H1 (cell line): Measurements from ENCODE around the gene SBSN. TPM values are rescaled to one million over a fixed set of nuclear protein-coding genes. Genes with fewer than 3 reads are reported as not detected.
A peak's percentile ranks its signal among the peaks of the same experiment; 100 is the strongest.

Experiments used
- CTCF ChIA-PET: fragments of 300-600 bp; sonication (Branson Sonifier 250); formaldehyde crosslinking; loops from one replicate; lab custom pipeline; 2021; ENCODE audit not compliant: partially characterized antibody; lab: Charles Lee
- POLR2A ChIA-PET: fragments of 300-600 bp; sonication (Branson Sonifier 250); formaldehyde crosslinking; loops from one replicate; lab custom pipeline; 2021; ENCODE audit warnings: inconsistent platforms; ENCODE audit not compliant: partially characterized antibody; lab: Charles Lee
- DNase-seq, 2 experiments: peaks; one replicate each; pipeline versions ENCODE4 v3.0.0 to v3.0.0-alpha.2; 2010 to 2022; ENCODE audit warnings: low spot score in 2 of 2, low read depth in 1 of 2, mixed read lengths in 1 of 2
- FAIRE-seq: peaks from 2 replicates; lab custom pipeline; 2011; peaks lifted over from hg19 to GRCh38; lab: Jason Lieb, UNC
- H2AFZ ChIP-seq: 2 replicates; pipeline ENCODE4 v1.8.1; 2012; ENCODE audit warnings: low read length, inconsistent platforms
- H2AK5ac ChIP-seq: 2 replicates; pipeline ENCODE4 v1.6.1; 2013; ENCODE audit warnings: low read depth, low read length
- H2BK120ac ChIP-seq: replicated peaks from 2 replicates; pipeline ENCODE3; 2013; ENCODE audit warnings: low read depth, low read length, inconsistent platforms
- H2BK12ac ChIP-seq: 2 replicates; pipeline ENCODE4 v1.6.1; 2013; ENCODE audit warnings: low read depth, low read length
- H2BK15ac ChIP-seq: 2 replicates; pipeline ENCODE4 v1.6.1; 2013; ENCODE audit warnings: low read length
- H2BK20ac ChIP-seq: 2 replicates; pipeline ENCODE4 v1.6.1; 2013; ENCODE audit warnings: low read length
- H2BK5ac ChIP-seq: 2 replicates; pipeline ENCODE4 v1.6.1; 2013; ENCODE audit warnings: low read depth, low read length
- H3K14ac ChIP-seq: 2 replicates; pipeline ENCODE4 v1.6.1; 2013; ENCODE audit warnings: inconsistent platforms; ENCODE audit not compliant: insufficient read length
- H3K18ac ChIP-seq: 2 replicates; pipeline ENCODE4 v1.6.1; 2013; ENCODE audit warnings: low read length; ENCODE audit errors: extremely low read depth
- H3K23ac ChIP-seq: 2 replicates; pipeline ENCODE4 v1.6.1; 2013; ENCODE audit warnings: inconsistent platforms; ENCODE audit not compliant: insufficient read length
- H3K23me2 ChIP-seq: 2 replicates; pipeline ENCODE4 v1.6.1; 2013; ENCODE audit warnings: low read depth, low read length
- H3K27ac ChIP-seq: 2 replicates; pipeline ENCODE4 v1.6.1; 2011; ENCODE audit warnings: low read depth, low read length, inconsistent platforms
- H3K27me3 ChIP-seq, 4 experiments: replicated peaks in 1 of 4; 1 replicate in 1 of 4; 2 replicates in 3 of 4; pipeline versions ENCODE4 v1.6.1 to v1.8.1; 2011 to 2013; ENCODE audit warnings: low read length in 3 of 4, mild to moderate bottlenecking in 3 of 4, inconsistent platforms in 2 of 4, mixed read lengths in 2 of 4, moderate library complexity in 1 of 4; ENCODE audit not compliant: control insufficient read depth in 3 of 4, insufficient read depth in 3 of 4; ENCODE audit errors: extremely low read depth in 1 of 4
- H3K36me3 ChIP-seq, 4 experiments: 2 replicates each; pipeline versions ENCODE4 v1.6.1 to v1.8.1; 2011 to 2013; ENCODE audit warnings: mild to moderate bottlenecking in 4 of 4, low read length in 3 of 4, moderate library complexity in 2 of 4, control low read depth in 1 of 4, inconsistent platforms in 1 of 4; ENCODE audit not compliant: insufficient read depth in 4 of 4, control insufficient read depth in 2 of 4
- H3K4ac ChIP-seq: replicated peaks from 2 replicates; pipeline ENCODE3; 2013; ENCODE audit warnings: low read length, low read depth, mixed read lengths, inconsistent platforms; ENCODE audit not compliant: insufficient read length
- H3K4me1 ChIP-seq, 4 experiments: replicated peaks in 1 of 4; 1 replicate in 1 of 4; 2 replicates in 3 of 4; pipeline versions ENCODE4 v1.6.1 to v1.8.1; 2011 to 2013; ENCODE audit warnings: low read length in 3 of 4, inconsistent platforms in 2 of 4, mixed read lengths in 1 of 4; ENCODE audit not compliant: insufficient read depth in 4 of 4, control insufficient read depth in 3 of 4
- H3K4me2 ChIP-seq, 2 experiments: 2 replicates each; pipeline versions ENCODE4 v1.6.1 to v1.8.1; 2011 to 2013; ENCODE audit warnings: low read depth in 2 of 2, low read length in 2 of 2, control low read depth in 1 of 2, inconsistent platforms in 1 of 2, mild to moderate bottlenecking in 1 of 2; ENCODE audit not compliant: insufficient read depth in 1 of 2
- H3K4me3 ChIP-seq, 4 experiments: fragments of 200-600, 300-600 bp in 1 of 4; sonication (generic), shearing (Covaris generic), sonication (Bioruptor Twin) in 1 of 4; 2 replicates each; pipeline versions ENCODE4 v1.5.1 to v1.8.1; 2011 to 2016; ENCODE audit warnings: low read length in 4 of 4, low read depth in 3 of 4, control low read depth in 2 of 4, inconsistent platforms in 2 of 4, mild to moderate bottlenecking in 2 of 4, mixed read lengths in 1 of 4, moderate library complexity in 1 of 4; ENCODE audit not compliant: insufficient read depth in 2 of 4; ENCODE audit errors: extremely low read depth in 1 of 4
- H3K56ac ChIP-seq: replicated peaks from 2 replicates; pipeline ENCODE3; 2013; ENCODE audit warnings: low read depth, mild to moderate bottlenecking, mixed read lengths, low read length, inconsistent platforms; ENCODE audit not compliant: insufficient read length
- H3K79me1 ChIP-seq: 2 replicates; pipeline ENCODE4 v1.6.1; 2013; ENCODE audit warnings: low read depth, low read length, control low read depth
- H3K79me2 ChIP-seq, 2 experiments: 2 replicates each; pipeline versions ENCODE4 v1.6.1 to v1.8.1; 2012 to 2013; ENCODE audit warnings: low read length in 2 of 2, mild to moderate bottlenecking in 2 of 2, inconsistent platforms in 1 of 2; ENCODE audit not compliant: insufficient read depth in 2 of 2, control insufficient read depth in 1 of 2
- H3K9ac ChIP-seq, 4 experiments: replicated peaks in 1 of 4; 1 replicate in 1 of 4; 2 replicates in 3 of 4; pipeline versions ENCODE4 v1.6.1 to v1.8.1; 2011 to 2013; ENCODE audit warnings: low read depth in 3 of 4, low read length in 3 of 4, control low read depth in 2 of 4, mild to moderate bottlenecking in 2 of 4, moderate library complexity in 2 of 4, inconsistent platforms in 1 of 4; ENCODE audit errors: extremely low read depth in 1 of 4
- H3K9me3 ChIP-seq, 2 experiments: 2 replicates each; pipeline versions ENCODE4 v1.6.1 to v1.8.1; 2012 to 2013; ENCODE audit warnings: mild to moderate bottlenecking in 2 of 2, moderate library complexity in 2 of 2, control low read depth in 1 of 2, inconsistent platforms in 1 of 2, low read depth in 1 of 2, low read length in 1 of 2, mixed read lengths in 1 of 2; ENCODE audit not compliant: insufficient read depth in 2 of 2
- H4K20me1 ChIP-seq, 2 experiments: replicated peaks in 1 of 2; 2 replicates each; pipeline versions ENCODE3 to v1.8.1; 2011 to 2013; ENCODE audit warnings: inconsistent platforms in 2 of 2, low read length in 2 of 2, mild to moderate bottlenecking in 1 of 2; ENCODE audit not compliant: insufficient read depth in 2 of 2, control insufficient read depth in 1 of 2
- H4K5ac ChIP-seq: 2 replicates; pipeline ENCODE4 v1.6.1; 2013; ENCODE audit warnings: low read length, low read depth, mixed read lengths, inconsistent platforms; ENCODE audit not compliant: insufficient read length
- H4K8ac ChIP-seq: 2 replicates; pipeline ENCODE4 v1.8.0; 2013; ENCODE audit warnings: mild to moderate bottlenecking, moderate library complexity, low read length, inconsistent platforms; ENCODE audit not compliant: insufficient read depth; ENCODE audit errors: extremely low read depth
- H4K91ac ChIP-seq: replicated peaks from 2 replicates; pipeline ENCODE3; 2013; ENCODE audit warnings: low read length, mixed read lengths, inconsistent platforms; ENCODE audit not compliant: insufficient read length
- CTCF ChIP-seq, 3 experiments: IDR thresholded peaks; 1 replicate in 2 of 3; 2 replicates in 1 of 3; pipeline versions ENCODE4 v1.5.1 to v1.6.1; 2011; ENCODE audit warnings: low read length in 3 of 3, mild to moderate bottlenecking in 3 of 3, inconsistent platforms in 2 of 3, low read depth in 1 of 3, moderate library complexity in 1 of 3; ENCODE audit not compliant: insufficient read depth in 1 of 3; ENCODE audit errors: control extremely low read depth in 1 of 3
- JUN ChIP-seq: IDR thresholded peaks from 2 replicates; pipeline ENCODE4 v1.6.1; 2011; ENCODE audit warnings: low read depth, mild to moderate bottlenecking, improper control_type of control experiment, low read length
- POLR2A ChIP-seq, 2 experiments: IDR thresholded peaks; 1 replicate in 1 of 2; 2 replicates in 1 of 2; pipeline ENCODE4 v1.6.1; 2011; ENCODE audit warnings: low read depth in 2 of 2, low read length in 2 of 2, mild to moderate bottlenecking in 2 of 2; ENCODE audit errors: control extremely low read depth in 1 of 2
- POLR2AphosphoS5 ChIP-seq: IDR thresholded peaks from 2 replicates; pipeline ENCODE4 v1.6.1; 2011; ENCODE audit warnings: low read depth, low read length
- SUZ12 ChIP-seq: fragments of 200-600 bp; sonication (generic); IDR thresholded peaks from 2 replicates; pipeline ENCODE4 v1.6.1; 2012; ENCODE audit warnings: mild to moderate bottlenecking, inconsistent platforms, low read length, moderate library complexity, mixed read lengths
- WGBS, 2 experiments: shearing (Covaris generic) in 1 of 2; methylation state at CpG; one replicate each; pipeline versions ENCODE4 v1.1.6 to v1.1.7; 2013 to 2015; ENCODE audit warnings: low lambda C conversion rate in 2 of 2, mixed read lengths in 2 of 2, inconsistent platforms in 1 of 2, low coverage in 1 of 2, missing lambda C conversion rate in 1 of 2; ENCODE audit not compliant: insufficient replicate concordance in 2 of 2, insufficient coverage in 1 of 2, insufficient read length in 1 of 2; ENCODE audit errors: extremely low coverage in 1 of 2, missing lambda C conversion rate in 1 of 2; 5-methylcytosine and 5-hydroxymethylcytosine counted together
- polyA plus RNA-seq, 7 experiments: library from polyadenylated mRNA; depleted of rRNA in 3 of 7; stranded (reverse) in 5 of 7; unstranded in 2 of 7; fragments of >200 nt in 5 of 7; fragments of 200-250 nt in 2 of 7; gene quantifications; 1 replicate in 5 of 7; 2 replicates in 1 of 7; 4 replicates in 1 of 7; pipeline versions ENCODE4 v1.2.1 to v1.2.3, GENCODE V29; 2011 to 2013; ENCODE audit warnings: missing spikeins in 2 of 7, mixed read lengths in 2 of 7
- total RNA-seq: library from RNA; stranded (reverse); fragmentation: NEBNext Ultra II Directional; extraction: Animal tissue kit (Norgen Biotek cat#: 25700); gene quantifications from 2 replicates; pipeline ENCODE4 v1.2.1, GENCODE V29; 2021

The SBSN gene
- total and polyA plus RNA-seq, 2 of the 8 experiments (the other 6 are each of a cell fraction or from before 2014, with no cell fraction given), result not detected

DNA sequence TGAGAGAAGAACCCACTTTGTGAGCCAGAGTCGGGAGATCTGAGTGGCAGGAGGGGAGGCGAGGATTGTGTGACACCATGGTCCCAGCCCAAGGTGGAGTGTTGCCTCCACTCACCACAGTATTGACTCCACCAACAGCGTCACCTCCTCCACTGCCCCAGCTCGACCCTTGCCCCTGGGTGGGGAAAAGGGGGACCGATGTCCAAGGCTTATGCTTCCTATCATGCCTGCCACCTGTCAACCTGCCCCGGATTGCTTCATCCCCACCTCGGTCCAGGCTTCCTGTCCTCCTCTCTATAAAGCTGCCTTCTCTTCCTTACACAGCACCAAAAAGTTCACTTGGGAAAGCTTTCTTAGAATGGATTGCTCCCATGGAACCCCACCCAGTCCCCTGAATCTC lies 22.1 kb downstream of the SBSN start:
- Histone ChIP-seq H3K4me2 (no peak overlapping the region), H3K23me2 (peaks cover 9% of the 10 kb centered on the region), H3K4me3 (no peak overlapping the region), H4K8ac (no peak overlapping the region), H3K27ac (no peak overlapping the region), H3K4ac (no peak overlapping the region), H3K4me1 (peaks cover 0 to 7% (median 7%) of the 10 kb centered on the region in 4 experiments; a peak in 6 of 7 replicates), H2BK120ac (no peak overlapping the region), H2AK5ac (no peak overlapping the region), H2BK5ac (no peak overlapping the region), H2AFZ (no peak overlapping the region), H4K5ac (no peak overlapping the region), H3K9me3 (no peaks in the 10 kb centered on the region), H2BK15ac (no peak overlapping the region), H4K91ac (no peak overlapping the region), H3K79me1 (peaks cover 2% of the 10 kb centered on the region; the same call in 1 of the 2 replicates), H3K36me3 (peaks cover 17 to 54% (median 37%) of the 10 kb centered on the region in 4 experiments), H3K27me3 (no peaks in the 10 kb centered on the region), H3K9ac (no peak overlapping the region), H3K56ac (no peak overlapping the region), H3K23ac (no peak overlapping the region), H4K20me1 (peaks cover 0 to 11% of the 10 kb centered on the region in 2 experiments), H3K14ac (no peak overlapping the region), H3K18ac (no peak overlapping the region), H2BK20ac (no peak overlapping the region), H2BK12ac (no peak overlapping the region), H3K79me2 (peaks cover 0 to 34% of the 10 kb centered on the region in 2 experiments; a peak in 2 of 4 replicates)
- FAIRE-seq (no peak), DNase-seq (no peak)
- WGBS, 2 experiments, result 92% methylated on average over 6 of the region's 7 CpGs; no CpG with 5 or more reads in 1 of the 2 experiments
- CTCF ChIA-PET, result interaction anchor here (0.6 to 4.7 kb wide), 10 partner anchors 8 to 237 kb away, joined by 3 to 32 read pairs (median 4); no protein-coding TSS in a partner anchor
- POLR2A ChIA-PET, result interaction anchor here (0.6 to 7.4 kb wide), 9 partner anchors 8 to 477 kb away, joined by 3 to 110 read pairs (median 8); partner anchors contain the start of gene KRTDAP
- TF ChIP-seq POLR2A (IDR thresholded peaks at IDR 0.05; ENCODE audit: control extremely low read depth in 1 of 2, low read depth in 2 of 2, low read length in 2 of 2), result peak in 1 of 2 experiments; percentile 43; a peak in 1 of 3 replicates
- TF ChIP-seq SUZ12, result no peak
- TF ChIP-seq POLR2AphosphoS5, result peak; percentile 44; the same call in 1 of the 2 replicates
- no peak for TF ChIP-seq JUN
- no peak for TF ChIP-seq CTCF (IDR thresholded peaks at IDR 0.05; ENCODE audit: control extremely low read depth in 1 of 3, insufficient read depth in 1 of 3, low read depth in 1 of 3, low read length in 3 of 3)
